WTC11 (cell line): Measurements from ENCODE around the gene RNF215. TPM values are rescaled to one million over a fixed set of nuclear protein-coding genes. Genes with fewer than 3 reads are reported as not detected.

Source experiments
- ATAC-seq: fragments of 200-7000 bp; cut with Tn5 transposase; 2 replicates; pipeline ENCODE4 v1.10.0; 2021; ENCODE audit warnings: mild to moderate bottlenecking, moderate library complexity
- CTCF ChIA-PET: fragments of 300-600 bp; sonication (Branson Sonifier 250); formaldehyde crosslinking; loops from one replicate; lab custom pipeline; 2021; ENCODE audit warnings: antibody characterized with exemption; lab: Charles Lee
- POLR2A ChIA-PET: fragments of 350-600 bp; sonication (Branson Sonifier 250); formaldehyde crosslinking; loops from one replicate; lab custom pipeline; 2021; ENCODE audit warnings: antibody characterized with exemption; lab: Charles Lee
- DNase-seq: peaks from one replicate; pipeline ENCODE4 v3.0.0; 2021; ENCODE audit warnings: low spot score
- H3K27ac Mint-ChIP-seq: 2 replicates; pipeline ENCODE4 v1.8.0; 2021; ENCODE audit warnings: mixed read lengths
- H3K27me3 Mint-ChIP-seq: 2 replicates; pipeline ENCODE4 v1.8.0; 2021; ENCODE audit warnings: low read depth, mild to moderate bottlenecking, moderate library complexity, mixed read lengths
- H3K36me3 Mint-ChIP-seq: 2 replicates; pipeline ENCODE4 v1.8.0; 2021; ENCODE audit warnings: mixed read lengths
- H3K4me1 Mint-ChIP-seq: 2 replicates; pipeline ENCODE4 v1.8.0; 2022; ENCODE audit warnings: mixed read lengths
- H3K4me3 Mint-ChIP-seq: 2 replicates; pipeline ENCODE4 v1.8.0; 2021; ENCODE audit warnings: mild to moderate bottlenecking, moderate library complexity, mixed read lengths
- H3K9me3 Mint-ChIP-seq: 2 replicates; pipeline ENCODE4 v1.8.0; 2021; ENCODE audit warnings: mixed read lengths
- CREM ChIP-seq: sonication (generic); formaldehyde crosslinking; IDR thresholded peaks from 2 replicates; pipeline ENCODE4 v1.8.1; 2022; ENCODE audit warnings: mild to moderate bottlenecking, missing genetic modification reagents, moderate library complexity
- ELF4 ChIP-seq: sonication (generic); formaldehyde crosslinking; IDR thresholded peaks from 2 replicates; pipeline ENCODE4 v1.8.1; 2022; ENCODE audit warnings: low read depth, mild to moderate bottlenecking, moderate library complexity, missing genetic modification reagents
- ETV6 ChIP-seq: sonication (generic); formaldehyde crosslinking; IDR thresholded peaks from 2 replicates; pipeline ENCODE4 v1.8.1; 2022; ENCODE audit warnings: mild to moderate bottlenecking, missing genetic modification reagents
- JUN ChIP-seq: sonication (generic); formaldehyde crosslinking; IDR thresholded peaks from 2 replicates; pipeline ENCODE4 v1.8.0; 2023; ENCODE audit warnings: mild to moderate bottlenecking, missing genetic modification reagents
- NFYB ChIP-seq: sonication (generic); formaldehyde crosslinking; conservative IDR thresholded peaks from 2 replicates; pipeline ENCODE4 v1.8.0; 2022; ENCODE audit warnings: low read depth, missing genetic modification reagents
- TCF7 ChIP-seq: sonication (generic); formaldehyde crosslinking; IDR thresholded peaks from 2 replicates; pipeline ENCODE4 v1.8.0; 2022; ENCODE audit warnings: mild to moderate bottlenecking, low read depth, missing genetic modification reagents, moderate library complexity
- ZNF138 ChIP-seq: sonication (generic); formaldehyde crosslinking; conservative IDR thresholded peaks from 2 replicates; pipeline ENCODE4 v1.8.1; 2022; ENCODE audit warnings: mild to moderate bottlenecking, moderate library complexity, missing genetic modification reagents
- ZNF263 ChIP-seq: sonication (generic); formaldehyde crosslinking; IDR thresholded peaks from 2 replicates; pipeline ENCODE4 v1.8.1; 2022; ENCODE audit warnings: low read depth, mild to moderate bottlenecking, moderate library complexity, missing genetic modification reagents
- ZNF425 ChIP-seq: fragments of 250-450 bp; sonication (Bioruptor Pico); conservative IDR thresholded peaks from 2 replicates; pipeline ENCODE4 v1.9.0; 2021; ENCODE audit warnings: mild to moderate bottlenecking
- total RNA-seq: library from RNA; stranded (reverse); gene quantifications from 3 replicates; pipeline ENCODE4 v1.2.3, GENCODE V29; 2021
- TF ChIP-seq, protein P1 (sequence below): sonication (generic); formaldehyde crosslinking; IDR thresholded peaks from 2 replicates; pipeline ENCODE4 v1.8.0; 2023; ENCODE audit warnings: missing genetic modification reagents, mild to moderate bottlenecking, borderline replicate concordance
- TF ChIP-seq, protein P2 (sequence below): sonication (generic); formaldehyde crosslinking; IDR thresholded peaks from 2 replicates; pipeline ENCODE4 v1.8.1; 2023; ENCODE audit warnings: mild to moderate bottlenecking, missing genetic modification reagents, moderate library complexity
- TF ChIP-seq, protein P3 (sequence below): fragments of 200-600 bp; IDR thresholded peaks from 2 replicates; pipeline ENCODE4 v1.8.0; 2022; ENCODE audit warnings: antibody characterized with exemption

RNF215 gene
- total RNA-seq, 1 experiment from 2014 or later, result 25.4 TPM

- TF ChIP-seq, protein P1, sequence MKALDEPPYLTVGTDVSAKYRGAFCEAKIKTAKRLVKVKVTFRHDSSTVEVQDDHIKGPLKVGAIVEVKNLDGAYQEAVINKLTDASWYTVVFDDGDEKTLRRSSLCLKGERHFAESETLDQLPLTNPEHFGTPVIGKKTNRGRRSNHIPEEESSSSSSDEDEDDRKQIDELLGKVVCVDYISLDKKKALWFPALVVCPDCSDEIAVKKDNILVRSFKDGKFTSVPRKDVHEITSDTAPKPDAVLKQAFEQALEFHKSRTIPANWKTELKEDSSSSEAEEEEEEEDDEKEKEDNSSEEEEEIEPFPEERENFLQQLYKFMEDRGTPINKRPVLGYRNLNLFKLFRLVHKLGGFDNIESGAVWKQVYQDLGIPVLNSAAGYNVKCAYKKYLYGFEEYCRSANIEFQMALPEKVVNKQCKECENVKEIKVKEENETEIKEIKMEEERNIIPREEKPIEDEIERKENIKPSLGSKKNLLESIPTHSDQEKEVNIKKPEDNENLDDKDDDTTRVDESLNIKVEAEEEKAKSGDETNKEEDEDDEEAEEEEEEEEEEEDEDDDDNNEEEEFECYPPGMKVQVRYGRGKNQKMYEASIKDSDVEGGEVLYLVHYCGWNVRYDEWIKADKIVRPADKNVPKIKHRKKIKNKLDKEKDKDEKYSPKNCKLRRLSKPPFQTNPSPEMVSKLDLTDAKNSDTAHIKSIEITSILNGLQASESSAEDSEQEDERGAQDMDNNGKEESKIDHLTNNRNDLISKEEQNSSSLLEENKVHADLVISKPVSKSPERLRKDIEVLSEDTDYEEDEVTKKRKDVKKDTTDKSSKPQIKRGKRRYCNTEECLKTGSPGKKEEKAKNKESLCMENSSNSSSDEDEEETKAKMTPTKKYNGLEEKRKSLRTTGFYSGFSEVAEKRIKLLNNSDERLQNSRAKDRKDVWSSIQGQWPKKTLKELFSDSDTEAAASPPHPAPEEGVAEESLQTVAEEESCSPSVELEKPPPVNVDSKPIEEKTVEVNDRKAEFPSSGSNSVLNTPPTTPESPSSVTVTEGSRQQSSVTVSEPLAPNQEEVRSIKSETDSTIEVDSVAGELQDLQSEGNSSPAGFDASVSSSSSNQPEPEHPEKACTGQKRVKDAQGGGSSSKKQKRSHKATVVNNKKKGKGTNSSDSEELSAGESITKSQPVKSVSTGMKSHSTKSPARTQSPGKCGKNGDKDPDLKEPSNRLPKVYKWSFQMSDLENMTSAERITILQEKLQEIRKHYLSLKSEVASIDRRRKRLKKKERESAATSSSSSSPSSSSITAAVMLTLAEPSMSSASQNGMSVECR, result no peak
Measured at GRCh38 chr22:30413001-30413400, 25.8 kb upstream of the RNF215 start (continued).

DNA sequence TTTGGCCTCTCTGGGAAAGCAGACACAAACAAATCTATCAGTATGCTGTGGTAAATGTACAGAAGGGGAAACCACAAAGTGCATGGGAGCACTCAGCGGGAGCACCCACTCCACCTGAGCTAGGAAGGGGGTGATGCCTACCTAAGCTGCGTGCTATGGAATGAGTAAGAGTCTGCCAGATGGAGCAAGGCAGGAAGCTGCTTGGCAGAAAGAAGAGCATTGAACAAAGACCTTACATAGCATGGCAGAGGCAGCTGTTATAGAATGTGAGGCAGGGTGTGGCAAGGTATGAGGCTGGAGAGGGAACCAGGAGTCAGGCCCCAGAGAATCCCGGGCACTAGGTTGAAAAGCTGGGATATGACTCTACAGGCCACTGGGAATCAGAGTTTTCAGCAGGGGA lies 24.6 kb upstream of the RNF215 start:
- ChIA-PET POLR2A (interaction anchor here (0.6 kb wide), 1 partner anchor 8 kb away, joined by 3 read pairs; no protein-coding TSS in a partner anchor), CTCF (interaction anchor here (1.7 to 4.5 kb wide), 2 partner anchors 14 to 24 kb away, joined by 5 to 21 read pairs; partner anchors contain the start of genes MTFP1 and RNF215)
- ATAC-seq (no peak), DNase-seq (no peak)
- Mint-ChIP-seq H3K4me1 (no peaks in the 10 kb centered on the region), H3K27ac (no peak overlapping the region), H3K27me3 (no peaks in the 10 kb centered on the region), H3K36me3 (peaks cover 24% of the 10 kb centered on the region), H3K4me3 (no peak overlapping the region), H3K9me3 (no peaks in the 10 kb centered on the region)
- TF ChIP-seq, protein P2, sequence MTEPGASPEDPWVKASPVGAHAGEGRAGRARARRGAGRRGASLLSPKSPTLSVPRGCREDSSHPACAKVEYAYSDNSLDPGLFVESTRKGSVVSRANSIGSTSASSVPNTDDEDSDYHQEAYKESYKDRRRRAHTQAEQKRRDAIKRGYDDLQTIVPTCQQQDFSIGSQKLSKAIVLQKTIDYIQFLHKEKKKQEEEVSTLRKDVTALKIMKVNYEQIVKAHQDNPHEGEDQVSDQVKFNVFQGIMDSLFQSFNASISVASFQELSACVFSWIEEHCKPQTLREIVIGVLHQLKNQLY (CRISPR knock-in tag), result no peak
- TF ChIP-seq, protein P3, sequence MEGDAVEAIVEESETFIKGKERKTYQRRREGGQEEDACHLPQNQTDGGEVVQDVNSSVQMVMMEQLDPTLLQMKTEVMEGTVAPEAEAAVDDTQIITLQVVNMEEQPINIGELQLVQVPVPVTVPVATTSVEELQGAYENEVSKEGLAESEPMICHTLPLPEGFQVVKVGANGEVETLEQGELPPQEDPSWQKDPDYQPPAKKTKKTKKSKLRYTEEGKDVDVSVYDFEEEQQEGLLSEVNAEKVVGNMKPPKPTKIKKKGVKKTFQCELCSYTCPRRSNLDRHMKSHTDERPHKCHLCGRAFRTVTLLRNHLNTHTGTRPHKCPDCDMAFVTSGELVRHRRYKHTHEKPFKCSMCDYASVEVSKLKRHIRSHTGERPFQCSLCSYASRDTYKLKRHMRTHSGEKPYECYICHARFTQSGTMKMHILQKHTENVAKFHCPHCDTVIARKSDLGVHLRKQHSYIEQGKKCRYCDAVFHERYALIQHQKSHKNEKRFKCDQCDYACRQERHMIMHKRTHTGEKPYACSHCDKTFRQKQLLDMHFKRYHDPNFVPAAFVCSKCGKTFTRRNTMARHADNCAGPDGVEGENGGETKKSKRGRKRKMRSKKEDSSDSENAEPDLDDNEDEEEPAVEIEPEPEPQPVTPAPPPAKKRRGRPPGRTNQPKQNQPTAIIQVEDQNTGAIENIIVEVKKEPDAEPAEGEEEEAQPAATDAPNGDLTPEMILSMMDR, result no peak
- TF ChIP-seq ZNF138 (CRISPR knock-in tag) (no peak), TCF7 (CRISPR knock-in tag) (no peak), ELF4 (CRISPR knock-in tag) (no peak), ETV6 (CRISPR knock-in tag) (no peak), ZNF263 (CRISPR knock-in tag) (peak; percentile 59; the same call in 1 of the 2 replicates), JUN (CRISPR knock-in tag) (no peak)
- TF ChIP-seq, protein P1, result no peak

- Mint-ChIP-seq H3K4me3 (no peak overlapping the region), H3K27me3 (peaks cover 12% of the 10 kb centered on the region; the same call in 1 of the 2 replicates), H3K9me3 (no peaks in the 10 kb centered on the region), H3K27ac (no peak overlapping the region), H3K36me3 (peaks cover 9% of the 10 kb centered on the region), H3K4me1 (no peaks in the 10 kb centered on the region)
- no peak for DNase-seq
- CTCF ChIA-PET, result no interaction called here
- POLR2A ChIA-PET, result no interaction called here
- no peak for ATAC-seq
- TF ChIP-seq, protein P2 (CRISPR knock-in tag), result no peak
- TF ChIP-seq ZNF425 (CRISPR knock-in tag), result no peak
- TF ChIP-seq CREM, result no peak
- TF ChIP-seq NFYB (CRISPR knock-in tag), result no peak
Measured at GRCh38 chr22:30408388-30409102, 21.3 kb upstream of the RNF215 start.
